NCI-H510A (cell line): ENCODE data around the gene PPP2R5B.

Source experiments
- DNase-seq: peaks from one replicate; lab custom pipeline; 2025; lab: John Stamatoyannopoulos, UW

The PPP2R5B gene

DNA sequence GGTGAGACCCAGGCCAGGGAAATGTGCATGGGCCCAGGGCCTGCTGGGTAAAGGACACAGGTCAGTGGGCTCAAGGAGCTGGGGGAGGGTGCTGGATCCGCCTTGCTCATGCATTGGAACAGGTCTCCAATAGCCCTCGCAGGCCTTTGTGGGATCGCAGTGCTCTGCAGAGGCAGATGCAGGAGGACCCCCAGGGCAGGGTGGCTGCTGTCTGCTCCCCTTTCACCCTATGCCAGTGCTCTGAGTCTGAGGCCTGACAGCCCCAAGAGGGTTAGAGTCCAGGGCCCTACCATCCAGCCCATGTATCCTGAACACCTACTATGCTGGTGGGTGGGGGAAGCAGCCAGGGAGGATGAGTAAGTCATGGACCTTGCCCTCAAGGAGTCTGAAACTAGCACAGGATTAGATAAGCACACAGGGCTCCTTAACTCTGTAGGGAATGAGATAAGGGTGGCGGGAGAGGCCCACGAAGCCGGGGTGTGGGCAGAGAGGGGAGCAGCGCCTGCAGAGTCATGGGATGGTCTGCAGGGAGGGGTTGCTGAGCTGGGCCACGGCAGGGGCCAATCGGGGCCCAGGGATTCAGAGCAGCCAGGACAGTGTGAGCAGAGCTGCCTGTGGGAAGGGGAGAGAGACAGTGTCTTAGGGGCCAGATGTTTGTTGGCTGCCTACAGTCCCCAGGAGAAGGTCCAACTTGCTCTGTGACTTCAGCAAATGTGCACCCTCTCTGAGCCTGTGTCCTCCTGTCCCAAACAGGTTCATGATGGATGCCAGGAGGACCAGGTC, 35.6 kb upstream of the PPP2R5B start:
- DNase-seq = no peak

DNA sequence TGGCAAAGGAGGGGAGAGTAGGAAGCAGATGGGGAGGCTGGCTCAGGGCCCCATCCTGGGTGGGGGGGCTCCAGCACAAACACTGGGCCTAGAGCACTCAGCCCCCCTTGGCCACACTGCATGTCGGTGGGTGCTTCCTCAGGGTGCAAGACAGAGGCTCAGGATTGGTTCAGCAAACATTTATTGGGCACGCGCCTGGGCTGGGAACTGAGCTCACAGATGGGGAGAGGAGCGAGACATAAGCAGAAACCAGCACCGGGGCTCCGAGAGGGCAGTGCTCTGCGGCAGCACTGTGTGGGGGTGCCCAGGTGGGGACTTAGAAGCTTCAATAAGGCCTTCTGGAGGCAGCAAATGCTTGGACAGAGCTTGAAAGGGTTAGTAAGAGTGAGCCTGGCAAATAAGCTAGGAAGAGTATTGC, 34.0 kb upstream of the PPP2R5B start:
- no peak for DNase-seq

DNA sequence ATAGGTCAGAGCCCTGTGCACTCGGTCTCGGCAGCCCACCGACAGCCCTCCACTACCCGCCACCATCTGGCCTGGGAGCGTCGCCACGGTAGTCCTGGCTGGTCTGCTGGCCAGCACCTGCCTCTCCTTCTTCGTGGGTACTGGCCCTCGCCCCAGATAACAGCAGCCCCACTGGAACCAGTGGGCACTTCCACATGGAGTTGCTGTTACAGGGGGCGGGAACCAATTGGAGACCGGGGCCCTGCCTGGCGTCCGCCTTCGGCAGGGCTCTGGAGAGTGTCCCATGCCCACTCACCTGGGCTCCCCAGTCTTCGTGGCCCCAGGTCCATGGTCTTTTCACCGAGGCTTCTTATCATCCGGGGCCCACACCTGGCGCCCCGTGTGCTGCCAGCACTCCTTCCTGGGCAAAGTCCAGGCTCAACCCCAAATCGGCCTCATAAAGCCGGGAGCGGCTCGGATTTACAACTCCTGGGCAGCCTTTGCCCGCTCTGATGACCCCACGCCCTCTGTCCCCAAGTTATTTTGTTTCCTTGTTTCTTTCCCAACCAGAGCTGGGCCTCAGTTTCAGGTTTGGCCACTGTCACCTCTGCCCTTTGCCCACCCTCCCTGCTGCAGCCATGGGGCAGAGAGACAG, 33.2 kb upstream of the PPP2R5B start:
- no peak for DNase-seq

DNA sequence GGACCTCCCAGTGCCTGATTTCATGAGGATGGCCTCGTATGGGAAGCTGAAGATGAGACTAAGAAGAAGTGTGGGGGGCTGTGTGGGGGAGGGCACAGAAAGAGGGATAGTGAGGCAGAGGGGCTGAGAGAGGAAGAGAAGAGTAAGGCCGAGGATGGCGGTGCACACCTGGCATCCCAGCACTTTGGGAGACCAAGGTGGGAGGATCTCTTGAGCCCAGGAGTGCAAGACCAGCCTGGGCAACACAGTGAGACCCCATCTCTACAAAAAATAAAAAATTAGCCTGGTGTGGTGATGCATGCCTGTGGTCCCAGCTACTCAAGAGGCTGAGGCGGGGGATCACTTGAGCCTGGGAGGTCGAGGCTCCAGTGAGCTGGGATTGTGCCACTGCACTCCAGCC, 32.6 kb upstream of the PPP2R5B start:
- DNase-seq = no peak

DNA sequence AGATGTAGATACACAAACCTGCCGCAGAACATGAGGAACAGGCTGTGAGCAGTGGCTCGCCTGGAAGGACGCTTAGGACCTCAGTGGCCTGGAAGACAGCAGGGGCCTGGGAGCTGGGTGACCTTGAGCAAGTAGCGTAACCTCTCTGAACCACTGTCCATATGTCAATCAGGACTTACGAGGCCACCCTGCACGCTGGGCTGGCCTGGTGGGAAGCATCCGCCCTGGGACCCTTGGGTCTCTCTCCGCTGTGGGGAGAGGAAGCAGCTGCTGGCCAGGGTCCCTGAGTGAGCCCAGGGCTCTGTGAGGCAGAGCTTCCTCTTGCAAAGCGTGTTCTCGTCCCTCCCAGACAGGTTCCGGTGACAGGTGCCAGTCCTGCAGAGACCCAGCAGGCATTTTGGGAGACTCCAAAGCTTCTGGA, 32.1 kb upstream of the PPP2R5B start:
- DNase-seq = no peak

DNA sequence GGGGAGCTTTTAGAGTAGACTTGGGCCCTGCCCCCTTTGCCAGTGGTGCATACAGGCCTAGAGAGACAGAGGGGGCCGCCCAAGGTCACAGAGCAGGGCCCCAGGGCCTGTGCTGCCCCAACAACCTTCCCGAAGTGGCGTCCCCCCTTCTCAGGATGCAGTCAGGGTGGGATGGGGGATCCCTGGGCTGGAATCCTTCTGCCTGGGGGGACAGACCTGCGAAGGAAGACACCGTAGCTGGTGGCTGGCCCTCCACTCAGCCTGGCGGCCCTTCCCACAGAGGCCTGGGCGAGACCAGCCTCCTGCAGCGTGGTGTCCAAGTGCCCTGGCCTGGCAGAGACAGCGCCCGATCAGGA, 31.7 kb upstream of the PPP2R5B start:
- no peak for DNase-seq

DNA sequence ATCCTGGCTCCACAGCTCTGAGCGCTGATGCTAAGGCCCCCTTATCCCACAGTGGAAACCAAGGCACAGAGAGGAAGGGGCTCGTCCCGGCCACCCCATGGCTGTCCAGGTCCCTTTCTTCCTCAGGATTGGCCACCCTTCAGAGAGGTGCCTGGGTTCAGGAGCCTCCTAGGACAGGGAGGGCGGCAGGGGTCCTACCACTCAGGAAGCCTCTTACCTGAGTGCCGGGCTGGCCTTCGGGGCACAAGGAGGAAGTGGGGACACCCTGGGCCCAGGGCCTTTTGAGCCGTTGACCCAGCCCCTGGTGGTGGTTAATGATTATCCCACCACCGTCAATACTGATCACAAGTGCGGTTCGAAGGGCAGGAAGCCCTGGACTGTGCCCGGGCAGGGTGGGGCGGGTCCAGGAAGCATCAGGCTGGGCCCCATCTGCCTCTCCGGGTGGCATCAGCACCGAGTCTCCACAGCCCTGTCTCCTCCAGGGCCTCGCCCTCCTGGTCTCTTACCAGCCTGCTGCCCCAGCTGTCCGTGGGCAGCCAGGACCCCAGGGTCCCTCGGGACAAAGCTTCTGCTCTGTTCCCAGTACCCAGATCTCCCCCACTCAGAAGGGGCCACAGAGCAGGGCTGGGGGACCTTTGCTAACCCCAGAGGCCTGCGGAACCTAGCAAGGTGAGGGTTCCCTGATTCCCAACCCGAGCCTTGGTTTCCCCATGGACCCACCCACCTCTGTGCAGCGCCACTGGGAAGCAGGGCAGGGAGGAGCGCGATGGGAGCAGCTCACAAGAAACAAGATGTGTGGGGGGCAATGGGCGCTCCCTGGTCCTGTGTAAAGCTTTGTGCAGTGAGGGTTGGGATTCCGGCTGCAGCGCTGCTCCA, 31.1 kb upstream of the PPP2R5B start:
- no peak for DNase-seq

DNA sequence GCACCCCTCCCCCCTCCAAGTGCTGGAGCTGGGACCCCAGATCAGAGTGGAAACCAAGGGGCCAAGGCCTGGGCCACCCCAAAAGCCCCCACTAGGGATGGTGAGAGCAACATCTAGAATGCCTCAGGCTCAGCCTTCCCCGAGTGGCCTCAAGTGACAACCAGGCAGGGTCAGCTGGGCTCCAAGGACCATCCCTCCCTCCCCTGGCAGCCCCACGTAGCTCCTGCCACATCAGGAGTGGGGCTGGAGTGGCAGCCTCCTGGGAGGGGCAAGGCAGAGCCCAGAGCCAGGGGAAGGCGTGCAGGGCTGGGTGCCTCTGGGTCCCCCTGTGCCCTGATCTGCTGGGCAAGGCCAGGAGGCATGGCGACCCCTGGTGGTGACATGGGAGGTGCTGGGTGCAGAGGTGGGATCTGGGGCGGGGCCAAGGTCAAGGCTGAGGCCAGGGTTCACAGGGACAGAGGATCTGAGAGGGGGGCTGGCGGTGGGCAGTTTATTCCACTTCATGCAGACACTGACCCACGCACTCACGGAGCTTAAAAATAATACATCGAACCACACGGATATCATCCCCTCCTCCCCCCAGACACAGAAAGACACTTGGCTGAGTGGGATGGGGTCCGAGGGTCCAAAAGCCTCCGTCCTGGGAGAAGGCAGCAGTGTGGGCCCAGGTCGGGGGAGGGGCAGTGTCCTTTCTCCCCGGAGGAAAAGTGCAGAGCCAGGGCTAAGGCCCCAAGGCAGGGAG, 30.2 kb upstream of the PPP2R5B start:
- DNase-seq = peak; percentile 62

DNA sequence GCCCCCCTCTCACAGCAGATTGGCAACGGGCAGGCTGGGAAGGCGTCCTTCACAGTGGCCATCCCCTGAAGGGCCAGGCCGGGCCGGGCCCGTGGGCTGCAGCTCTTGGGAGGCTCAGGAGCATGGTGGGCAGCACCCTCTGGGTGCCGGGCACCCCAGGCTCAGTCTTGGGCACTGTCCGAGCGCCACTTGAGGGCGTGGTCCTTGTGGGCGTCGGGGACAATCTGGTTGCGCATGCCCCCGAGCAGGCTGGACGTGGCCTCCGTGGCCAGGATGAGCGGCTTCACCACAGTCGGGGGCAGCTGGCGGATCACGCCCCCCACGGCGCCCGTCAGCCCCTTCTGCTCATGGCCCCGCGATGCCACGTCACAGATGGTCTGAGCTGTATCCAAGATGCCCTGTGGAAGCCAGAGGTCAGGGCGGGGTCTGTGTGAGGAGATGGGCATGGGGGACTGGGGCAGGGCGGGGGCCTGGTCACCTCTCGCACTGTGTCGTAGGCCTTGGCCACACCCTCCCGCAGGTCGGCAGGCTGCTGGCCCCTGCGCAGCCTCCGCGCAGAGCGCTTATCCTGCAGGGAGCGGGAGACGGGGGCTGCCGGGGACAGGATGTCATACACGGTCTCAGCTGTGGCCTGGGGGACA, 29.6 kb upstream of the PPP2R5B start:
- no peak for DNase-seq

DNA sequence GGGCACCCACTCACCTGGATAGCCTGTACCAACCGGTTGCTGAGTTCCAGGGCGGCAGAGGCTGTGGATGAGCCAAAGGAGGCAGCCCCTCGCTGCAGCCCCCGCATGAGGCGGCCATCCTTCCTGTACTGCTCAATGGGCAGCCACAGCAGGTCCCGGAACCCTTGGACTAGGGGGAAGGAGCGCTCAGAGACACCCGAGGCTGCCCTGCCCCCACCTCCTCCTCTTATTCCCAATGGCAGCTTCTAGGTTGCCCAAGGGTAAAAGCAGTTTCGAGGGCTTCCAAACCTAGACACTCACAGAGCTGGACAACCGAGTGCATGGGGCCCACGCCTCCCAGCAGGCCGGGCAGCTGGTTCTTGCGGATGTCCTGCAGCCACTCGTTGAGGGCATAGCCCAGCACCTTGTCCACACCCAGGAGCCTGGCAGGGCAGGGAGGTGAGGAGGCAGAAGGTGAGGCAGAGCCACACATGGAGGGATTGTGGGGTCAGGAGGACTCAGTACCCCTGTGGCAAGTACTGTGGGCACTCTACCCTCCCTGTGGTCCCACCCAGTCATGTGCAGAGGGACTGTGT, 28.0 kb upstream of the PPP2R5B start:
- no peak for DNase-seq

DNA sequence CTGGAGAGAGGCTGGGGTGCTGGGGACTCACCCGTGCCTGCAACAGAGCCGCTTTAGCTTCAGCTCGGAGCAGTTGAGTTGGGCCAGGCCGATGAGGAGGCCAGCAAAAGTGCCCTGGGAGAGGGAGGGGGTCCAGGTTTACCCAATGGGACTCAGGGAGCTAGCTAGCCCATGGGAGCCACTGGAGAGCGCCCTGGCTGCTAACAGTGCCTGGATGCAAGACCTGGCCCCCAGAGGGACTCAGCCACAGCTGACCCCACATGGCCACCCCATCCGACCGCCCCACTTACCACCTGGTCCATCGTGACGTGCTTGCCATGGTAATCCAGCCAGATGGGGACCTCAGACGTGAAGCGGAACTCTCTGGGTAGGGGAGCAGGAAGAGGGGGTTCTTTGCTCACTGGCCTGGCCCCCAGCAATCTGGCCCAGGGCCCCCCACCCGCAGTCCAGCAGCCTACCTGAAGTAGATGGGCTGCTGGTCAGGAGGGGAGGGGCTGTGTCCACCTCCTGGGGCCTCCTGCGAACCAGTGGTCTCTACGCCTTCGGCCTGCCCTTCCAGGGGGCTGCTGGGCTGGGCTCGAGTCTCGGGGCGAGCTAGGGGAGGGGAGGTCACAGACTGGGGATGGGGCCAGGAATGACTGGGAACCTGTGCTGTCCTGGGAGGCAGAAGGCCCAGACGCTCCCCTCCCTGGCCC, 27.0 kb upstream of the PPP2R5B start:
- DNase-seq = no peak

DNA sequence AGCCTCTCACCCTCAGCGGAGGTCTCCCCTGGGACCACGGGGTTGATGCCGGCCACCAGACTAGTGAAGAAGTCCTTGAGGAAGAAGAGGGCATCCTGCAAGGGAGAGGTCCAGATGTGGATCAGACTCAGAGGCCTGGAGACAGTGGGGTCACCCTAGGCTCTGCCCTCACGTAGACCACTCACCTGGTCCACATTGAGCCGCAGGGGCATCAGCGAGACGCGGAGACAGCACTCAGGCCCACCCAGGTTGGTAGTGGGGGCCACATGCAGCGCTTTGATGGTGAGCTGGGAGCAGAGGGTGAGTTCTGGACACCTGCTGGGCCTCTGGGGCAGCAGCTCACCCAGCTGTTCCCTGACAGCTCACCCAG, 26.4 kb upstream of the PPP2R5B start:
- DNase-seq = no peak

DNA sequence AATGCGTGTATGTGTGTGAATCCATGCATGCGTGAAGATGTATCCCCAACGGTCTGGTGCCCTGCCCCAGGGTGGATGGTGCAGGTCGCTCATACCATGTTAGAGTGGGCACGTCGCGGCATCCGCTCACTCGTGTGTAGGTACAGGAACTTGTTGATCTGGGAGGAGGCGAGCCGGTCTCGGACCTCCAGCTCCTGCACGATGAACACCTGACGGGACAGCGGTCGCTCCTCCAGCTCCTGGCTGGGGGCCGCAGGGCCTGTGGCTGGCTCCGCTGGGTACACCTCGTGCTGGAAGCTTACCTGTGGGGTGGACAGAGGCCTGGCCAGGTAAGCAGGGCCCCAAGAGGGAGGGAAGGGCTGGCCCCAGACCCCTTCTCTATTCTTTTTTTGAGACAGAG, 25.9 kb upstream of the PPP2R5B start:
- DNase-seq = no peak

DNA sequence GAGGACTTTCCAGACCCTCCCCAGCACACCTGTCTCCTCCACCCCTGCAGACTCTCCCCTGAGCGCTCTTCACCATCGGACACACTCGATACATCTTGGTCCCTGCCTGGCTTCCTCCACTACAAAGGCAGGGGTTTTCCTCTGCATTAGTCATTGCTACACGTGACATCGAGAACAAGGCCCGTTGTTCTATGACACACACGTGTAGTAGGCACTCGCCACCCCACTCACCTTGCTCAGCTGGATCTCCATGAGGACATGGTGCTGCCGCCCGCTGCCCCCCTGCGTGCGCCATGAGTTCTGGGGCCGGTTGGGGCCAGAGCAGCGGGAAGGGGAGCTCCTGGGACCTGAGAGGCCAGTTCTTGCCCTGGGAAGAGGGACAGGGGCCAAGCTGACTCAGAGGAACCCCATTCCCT, 24.2 kb upstream of the PPP2R5B start:
- no peak for DNase-seq

DNA sequence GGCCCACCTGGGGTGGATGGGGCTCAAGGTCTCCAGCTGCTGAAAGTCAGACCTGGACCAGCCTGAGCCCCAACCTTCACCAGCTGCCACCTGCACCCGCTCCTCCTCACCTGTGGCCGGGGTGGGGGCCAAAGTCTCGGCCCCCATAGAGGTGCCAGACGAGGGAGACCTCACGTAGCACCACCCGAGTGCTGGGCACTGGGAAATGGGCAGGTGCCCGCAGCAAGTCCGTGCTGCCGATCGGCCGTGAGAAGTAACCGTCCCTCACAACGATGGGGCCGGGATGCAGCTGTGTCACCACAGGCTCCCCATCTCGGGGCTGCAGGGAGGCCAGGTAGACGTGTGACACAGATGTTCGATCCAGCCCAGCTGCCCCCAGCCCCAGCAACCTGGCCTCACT, 23.7 kb upstream of the PPP2R5B start:
- DNase-seq = no peak

DNA sequence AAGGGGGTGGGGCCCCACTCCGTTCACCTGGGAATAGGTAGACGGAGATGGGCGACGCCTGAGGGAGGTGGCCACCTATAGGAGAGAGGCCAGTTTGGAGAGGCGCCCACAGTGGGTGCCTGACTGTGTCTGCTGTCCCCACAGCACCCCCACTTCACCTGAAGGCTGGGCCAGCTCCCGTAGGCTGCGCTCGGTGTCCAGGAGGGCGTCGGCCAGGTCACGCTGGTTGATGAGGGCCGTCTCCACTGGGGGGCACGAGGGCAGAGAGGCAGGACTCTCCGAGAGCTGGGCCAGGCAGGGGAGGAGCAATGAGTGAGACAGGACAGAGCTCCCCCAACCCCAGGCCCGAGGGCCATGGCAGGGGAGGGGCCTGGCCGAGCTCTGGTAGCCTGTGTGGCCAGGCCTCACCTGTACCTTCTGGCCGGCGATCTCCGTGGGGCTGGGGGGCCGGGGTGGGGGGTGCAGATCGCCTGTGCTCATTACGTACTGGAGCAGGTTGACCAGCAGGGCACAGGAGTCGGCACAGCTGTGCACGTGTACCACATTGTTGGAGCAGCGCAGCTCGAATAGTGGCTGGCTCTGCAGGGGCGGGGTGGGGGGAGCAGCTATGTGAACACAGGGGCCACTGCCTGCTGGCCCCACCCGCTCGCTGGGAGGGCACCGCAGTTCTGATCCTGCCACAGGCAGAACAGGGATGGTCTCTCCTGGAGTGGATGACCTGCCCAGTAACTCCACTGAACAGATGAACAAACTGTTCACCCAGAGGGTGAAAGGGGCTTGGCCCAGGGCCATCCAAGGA, 22.2 kb upstream of the PPP2R5B start:
- no peak for DNase-seq

DNA sequence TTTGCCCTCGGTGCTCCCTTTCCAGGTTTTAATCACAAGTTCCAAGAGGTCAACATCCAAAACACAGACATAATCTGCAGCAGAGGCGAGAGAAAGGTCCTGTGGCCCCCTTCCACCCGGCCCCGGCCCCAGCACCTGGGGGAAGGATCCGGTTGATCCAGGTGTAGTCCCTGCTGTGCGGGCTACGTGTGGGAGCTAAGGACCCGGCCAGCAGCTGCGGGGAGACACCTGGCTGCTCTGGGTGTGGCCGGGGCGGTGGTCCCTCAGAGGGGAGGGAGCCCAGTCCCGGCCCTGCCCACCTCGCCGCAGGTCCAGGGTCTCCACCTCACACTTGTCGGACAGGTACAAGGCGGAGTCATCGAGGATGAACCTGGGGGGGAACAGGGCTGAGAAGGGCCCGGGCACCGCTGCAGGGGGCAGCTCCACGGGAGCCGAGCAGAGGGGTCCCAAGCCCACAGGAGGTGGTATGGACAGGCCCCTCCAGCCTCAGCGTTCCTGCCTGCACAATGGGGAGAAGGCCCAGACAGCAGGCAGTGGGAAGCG, 21.1 kb upstream of the PPP2R5B start:
- DNase-seq = no peak

DNA sequence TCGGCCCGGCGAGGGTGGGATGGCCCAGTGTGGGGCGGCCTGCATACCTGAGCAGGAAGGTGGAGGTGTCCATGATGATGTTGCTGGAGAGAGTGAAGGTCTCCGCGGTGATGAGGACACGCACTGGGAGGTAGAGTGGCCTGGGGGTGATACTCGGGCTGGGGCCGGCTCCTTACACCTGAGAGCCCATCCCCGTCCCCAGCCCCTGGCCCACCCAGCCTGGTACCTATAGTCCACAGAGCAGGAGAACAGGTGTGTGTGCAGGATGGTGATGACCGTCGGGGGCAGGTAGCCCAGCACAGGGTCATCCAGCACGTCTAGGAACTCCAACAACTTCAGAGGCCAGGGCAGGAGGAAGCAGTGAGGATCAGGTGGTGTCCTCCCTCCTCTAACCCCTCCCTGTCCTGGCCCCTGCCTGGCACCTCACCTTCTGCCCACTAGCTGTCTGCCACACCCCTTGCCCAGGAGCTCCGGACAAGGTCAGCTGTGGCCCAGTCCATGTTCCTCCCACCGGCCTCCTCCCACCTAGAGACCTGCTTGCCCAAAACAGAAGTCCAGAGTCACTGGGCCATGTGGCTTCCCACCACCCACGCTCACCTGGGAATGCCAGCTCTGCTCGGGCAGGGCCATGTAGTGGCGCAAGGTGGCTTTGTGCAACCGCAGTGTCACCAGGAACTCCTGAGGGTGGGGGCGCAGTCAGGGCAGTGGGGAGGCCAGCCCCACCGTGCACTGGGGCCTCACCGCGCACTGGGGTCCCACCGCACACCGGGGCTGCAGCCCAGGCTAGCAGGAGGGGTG, 18.8 kb upstream of the PPP2R5B start:
- DNase-seq = no peak

DNA sequence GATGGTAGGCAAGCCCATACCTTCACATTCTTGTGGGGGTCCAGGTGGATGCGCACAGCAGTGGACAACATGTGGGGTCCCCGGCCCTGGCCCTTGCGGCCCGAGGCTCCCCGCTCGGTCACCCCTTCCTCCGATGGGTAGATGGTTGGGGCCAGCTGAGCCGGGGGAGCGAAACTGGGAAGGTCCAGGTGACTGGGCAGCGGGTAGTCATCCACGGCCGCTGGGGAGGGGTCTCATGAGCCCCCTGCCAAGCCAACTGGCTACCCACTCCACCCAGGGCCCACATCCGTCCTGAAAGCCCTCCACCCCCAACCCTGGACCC, 18.2 kb upstream of the PPP2R5B start:
- DNase-seq = no peak
